HepG2 (cell line): Measurements from ENCODE around the gene PC. TPM values are rescaled to one million over a fixed set of nuclear protein-coding genes. Genes with fewer than 3 reads are reported as not detected.

Experiments
- ATAC-seq: fragments of 200-7000 bp; cut with Tn5 transposase; 3 replicates; pipeline ENCODE4 v1.9.1; 2020; ENCODE audit warnings: mild to moderate bottlenecking, moderate library complexity
- BruUV-seq: library from RNA; stranded (reverse); fragments of 400-500 nt; replicated peaks from 2 replicates; lab custom pipeline; 2021; lab: Mats Ljungman, UMichigan
- CTCF ChIA-PET: fragments of 300-600 bp; formaldehyde crosslinking; extraction: SDS; loops from one replicate; lab custom pipeline; 2021; ENCODE audit warnings: low total read pairs, inconsistent platforms, low intra/inter-chr PET ratio; lab: Yijun Ruan, JAX
- POLR2A ChIA-PET: fragments of 350-600 bp; sonication (Branson Sonifier 250); formaldehyde crosslinking; loops from one replicate; lab custom pipeline; 2020; ENCODE audit warnings: antibody characterized with exemption, inconsistent platforms; lab: Yijun Ruan, JAX
- DNase-seq: peaks from one replicate; pipeline ENCODE4 v3.0.0-alpha.2; 2015; ENCODE audit warnings: low spot score
- FAIRE-seq: peaks from 3 replicates; lab custom pipeline; 2011; peaks lifted over from hg19 to GRCh38; lab: Jason Lieb, UNC
- H2AFZ ChIP-seq: one replicate; pipeline ENCODE4 v1.6.1; 2011; ENCODE audit warnings: low read length, inconsistent platforms
- H3K27ac ChIP-seq: fragments of 300-600 bp; 3 replicates; pipeline ENCODE4 v1.8.0; 2011; ENCODE audit warnings: mixed run types, mild to moderate bottlenecking, mixed read lengths, low read length, inconsistent platforms; ENCODE audit not compliant: insufficient read depth; ENCODE audit errors: extremely low read length
- H3K27me3 ChIP-seq, 2 experiments: fragments of 200-600 bp in 1 of 2; 2 replicates in 1 of 2; 3 replicates in 1 of 2; pipeline versions ENCODE4 v1.6.0 to v1.8.0; 2011; ENCODE audit warnings: low read length in 2 of 2, mild to moderate bottlenecking in 2 of 2, moderate library complexity in 2 of 2, inconsistent platforms in 1 of 2; ENCODE audit not compliant: insufficient read depth in 2 of 2, control insufficient read depth in 1 of 2
- H3K36me3 ChIP-seq, 2 experiments: fragments of 200-600 bp in 1 of 2; replicated peaks in 1 of 2; 2 replicates in 1 of 2; 3 replicates in 1 of 2; pipeline versions ENCODE4 v1.5.1 to v1.8.0; 2011; ENCODE audit warnings: low read length in 2 of 2, inconsistent platforms in 1 of 2; ENCODE audit not compliant: insufficient read depth in 2 of 2, control insufficient read depth in 1 of 2
- H3K4me1 ChIP-seq: 2 replicates; pipeline ENCODE4 v1.5.1; 2012; ENCODE audit warnings: low read length, inconsistent platforms; ENCODE audit not compliant: insufficient read depth
- H3K4me2 ChIP-seq: 2 replicates; pipeline ENCODE4 v1.6.0; 2011; ENCODE audit warnings: low read depth, low read length, inconsistent platforms
- H3K4me3 ChIP-seq, 3 experiments: fragments of 200-600 bp in 1 of 3; sonication (generic), shearing (Covaris generic) in 1 of 3; replicated peaks in 1 of 3; 2 replicates each; pipeline ENCODE4 v1.5.1; 2011 to 2016; ENCODE audit warnings: low read length in 3 of 3, inconsistent platforms in 2 of 3, low read depth in 2 of 3, mild to moderate bottlenecking in 2 of 3, control low read depth in 1 of 3, mixed read lengths in 1 of 3; ENCODE audit not compliant: insufficient read depth in 1 of 3
- H3K79me2 ChIP-seq: one replicate; pipeline ENCODE4 v1.6.1; 2011; ENCODE audit warnings: low read length, inconsistent platforms; ENCODE audit not compliant: insufficient read depth
- H3K9ac ChIP-seq: 2 replicates; pipeline ENCODE4 v1.6.0; 2011; ENCODE audit warnings: mild to moderate bottlenecking, low read depth, low read length, inconsistent platforms; ENCODE audit not compliant: insufficient read depth
- H3K9me3 ChIP-seq: 2 replicates; pipeline ENCODE4 v1.5.1; 2012; ENCODE audit warnings: mild to moderate bottlenecking, low read length
- H4K20me1 ChIP-seq: 2 replicates; pipeline ENCODE4 v1.6.0; 2011; ENCODE audit warnings: inconsistent platforms, mild to moderate bottlenecking, low read length, moderate library complexity; ENCODE audit not compliant: insufficient read depth
- PREB ChIP-seq: sonication (generic); formaldehyde crosslinking; IDR thresholded peaks from 2 replicates; pipeline ENCODE4 v1.4.0; 2020; ENCODE audit warnings: missing genetic modification reagents
- RBM22 ChIP-seq: fragments of 200-400 bp; formaldehyde crosslinking; optimal IDR thresholded peaks from 2 replicates; pipeline ENCODE3; 2017; ENCODE audit warnings: mild to moderate bottlenecking, low read length, moderate library complexity
- ZNF510 ChIP-seq: sonication (generic); formaldehyde crosslinking; IDR thresholded peaks from 2 replicates; pipeline ENCODE4 v1.4.0; 2020; ENCODE audit warnings: low read depth, mild to moderate bottlenecking, missing genetic modification reagents
- ZNF577 ChIP-seq: sonication (generic); formaldehyde crosslinking; IDR thresholded peaks from 2 replicates; pipeline ENCODE4 v1.4.0; 2020; ENCODE audit warnings: mild to moderate bottlenecking, low read depth, missing genetic modification reagents, borderline replicate concordance
- ZSCAN30 ChIP-seq: sonication (generic); formaldehyde crosslinking; IDR thresholded peaks from 2 replicates; pipeline ENCODE4 v1.5.0; 2020; ENCODE audit warnings: mild to moderate bottlenecking, missing genetic modification reagents
- WGBS: methylation state at CpG from one replicate; pipeline ENCODE4 v1.1.6; 2017; ENCODE audit warnings: low lambda C conversion rate; 5-methylcytosine and 5-hydroxymethylcytosine counted together
- in situ Hi-C: cut with HindIII; loops from 2 replicates; pipeline ENCODE4 v1.10.0; 2017; ENCODE audit warnings: low pct_unique_long_range_greater_than_20kb; ENCODE audit not compliant: extremely low pct_ligation_motif_present
- intact Hi-C: fragments of 100-400 bp; cut with micrococcal nuclease; formaldehyde crosslinking; loops from one replicate; pipeline ENCODE4 v1.10.0; 2022; ENCODE audit not compliant: unreplicated experiment
- polyA plus RNA-seq, 8 experiments: library from polyadenylated mRNA; depleted of rRNA in 3 of 8; stranded (reverse) in 7 of 8; unstranded in 1 of 8; fragments of >200 nt; fragmentation: Illumina TruSeq in 4 of 8; extraction: Trizol in 4 of 8; gene quantifications; 2 replicates each; pipeline versions ENCODE4 v1.2.1 to v1.2.3, GENCODE V29; 2011 to 2016; ENCODE audit warnings: low read depth in 4 of 8, missing spikeins in 1 of 8, mixed read lengths in 1 of 8; ENCODE audit not compliant: insufficient read depth in 1 of 8
- total RNA-seq, 5 experiments: library from RNA; depleted of rRNA; stranded (reverse); fragments of >200 nt; fragmentation: Illumina TruSeq; extraction: Trizol; gene quantifications; 2 replicates each; pipeline ENCODE4 v1.2.3, GENCODE V29; 2016; ENCODE audit warnings: low read depth in 1 of 5

The PC gene
- total and polyA plus RNA-seq, 2 of the 13 experiments (the other 11 are each of a cell fraction or from before 2014, with no cell fraction given), result 29.0 to 39.0 TPM

GRCh38 chr11:66862559-66863037, 95.6 kb downstream of the PC start:
- Histone ChIP-seq H3K27me3 (no peaks in the 10 kb centered on the region), H3K36me3 (peaks cover 23 to 31% of the 10 kb centered on the region in 2 experiments; a peak in 4 of 5 replicates), H4K20me1 (no peaks in the 10 kb centered on the region), H3K4me1 (no peaks in the 10 kb centered on the region), H2AFZ (no peak overlapping the region), H3K4me2 (no peak overlapping the region), H3K9ac (no peak overlapping the region), H3K4me3 (no peak overlapping the region), H3K9me3 (no peaks in the 10 kb centered on the region), H3K27ac (no peak overlapping the region), H3K79me2 (no peaks in the 10 kb centered on the region)
- POLR2A ChIA-PET, result no interaction called here
- WGBS, result 94% methylated on average over 9 of the region's 11 CpGs
- DNase-seq (no peak), FAIRE-seq (no peak), ATAC-seq (no peak)
- intact Hi-C loops (no loop called here), in situ Hi-C loops (no loop called here)
- TF ChIP-seq ZNF510 (no peak), ZSCAN30 (no peak), ZNF577 (CRISPR knock-in tag) (no peak)
- CTCF ChIA-PET, result no interaction called here
- BruUV-seq, result no TSS peak

GRCh38 chr11:66861774-66862558, 96.2 kb downstream of the PC start:
- POLR2A ChIA-PET, result no interaction called here
- WGBS, result 96% methylated on average over 17 of the region's 30 CpGs
- in situ Hi-C loops, result no loop called here

More at GRCh38 chr11:66861774-66862558, 96.2 kb downstream of the PC start:
- DNase-seq, result no peak
- H3K4me3 ChIP-seq, result no peak overlapping the region
- no peaks in the 10 kb centered on the region for H3K4me1 ChIP-seq
- intact Hi-C loops, result no loop called here
- no peak for FAIRE-seq
- TF ChIP-seq RBM22 (peak; percentile 41), PREB (CRISPR knock-in tag) (no peak)
- peaks cover 20 to 25% of the 10 kb centered on the region in 2 experiments; a peak in 4 of 5 replicates for H3K36me3 ChIP-seq
- BruUV-seq, result no TSS peak
- no peak overlapping the region for H3K4me2 ChIP-seq
- no peaks in the 10 kb centered on the region for H3K27me3 ChIP-seq
- H4K20me1 ChIP-seq, result no peaks in the 10 kb centered on the region
- H3K27ac ChIP-seq, result no peak overlapping the region
- no peak for ATAC-seq
- H3K79me2 ChIP-seq, result no peaks in the 10 kb centered on the region
- no peak overlapping the region for H3K9ac ChIP-seq
- H3K9me3 ChIP-seq, result no peaks in the 10 kb centered on the region
- no peak overlapping the region for H2AFZ ChIP-seq
- CTCF ChIA-PET, result no interaction called here
